Measurements from ENCODE around the gene HCFC1.

HCFC1 gene

GRCh38 chrX:153961292-153961691 lies 10.3 kb downstream of the HCFC1 start:
- no peak for DNase-seq (ENCODE audit: low read depth, low spot score)
- no peak for TF ChIP-seq CTCF (IDR thresholded peaks at IDR 0.05; ENCODE audit: insufficient read depth, low read length, missing control alignments)
- ChIA-PET POLR2A (no interaction called here), CTCF (interaction anchor here (1.0 to 9.0 kb wide), 3 partner anchors 10 to 16 kb away, joined by 4 to 99 read pairs (median 16); partner anchors contain the start of gene RENBP)
- no peak overlapping the region for H3K4me3 ChIP-seq (ENCODE audit: low read depth, low read length)

GRCh38 chrX:153960786-153961185 lies 10.8 kb downstream of the HCFC1 start:
- no peak for DNase-seq (ENCODE audit: low read depth, low spot score)
- H3K4me3 ChIP-seq (ENCODE audit: low read depth, low read length), result no peak overlapping the region
- ChIA-PET CTCF (interaction anchor here (2.4 to 9.0 kb wide), 2 partner anchors 10 to 14 kb away, joined by 16 to 99 read pairs; no protein-coding TSS in a partner anchor), POLR2A (no interaction called here)
- no peak for TF ChIP-seq CTCF (IDR thresholded peaks at IDR 0.05; ENCODE audit: insufficient read depth, low read length, missing control alignments)

GRCh38 chrX:153960077-153960476 lies 11.5 kb downstream of the HCFC1 start:
- no peak for TF ChIP-seq CTCF (IDR thresholded peaks at IDR 0.05; ENCODE audit: insufficient read depth, low read length, missing control alignments)

GRCh38 chrX:153959649-153960048 lies 12.0 kb downstream of the HCFC1 start:
- ChIA-PET POLR2A (no interaction called here), CTCF (interaction anchor here (1.2 kb wide), 1 partner anchor 13 kb away, joined by 3 read pairs; no protein-coding TSS in a partner anchor)

More at GRCh38 chrX:153960077-153960476, 11.5 kb downstream of the HCFC1 start:
- CTCF ChIA-PET, result interaction anchor here (1.2 kb wide), 1 partner anchor 13 kb away, joined by 3 read pairs; no protein-coding TSS in a partner anchor
- no peak overlapping the region for H3K4me3 ChIP-seq (ENCODE audit: low read depth, low read length)
- no peak for DNase-seq (ENCODE audit: low read depth, low spot score)
- POLR2A ChIA-PET, result no interaction called here

GRCh38 chrX:153958605-153959004 lies 13.0 kb downstream of the HCFC1 start:
- no peak for DNase-seq (ENCODE audit: low read depth, low spot score)
- TF ChIP-seq CTCF (IDR thresholded peaks at IDR 0.05; ENCODE audit: insufficient read depth, low read length, missing control alignments), result no peak
- no peak overlapping the region for H3K4me3 ChIP-seq (ENCODE audit: low read depth, low read length)
- ChIA-PET POLR2A (interaction anchor here (1.0 kb wide), 1 partner anchor 12 kb away, joined by 3 read pairs; no protein-coding TSS in a partner anchor), CTCF (interaction anchor here (0.9 to 1.5 kb wide), 3 partner anchors 9 to 12 kb away, joined by 3 to 4 read pairs (median 4); no protein-coding TSS in a partner anchor)

More at GRCh38 chrX:153959649-153960048, 12.0 kb downstream of the HCFC1 start:
- no peak for DNase-seq (ENCODE audit: low read depth, low spot score)
- no peak for TF ChIP-seq CTCF (IDR thresholded peaks at IDR 0.05; ENCODE audit: insufficient read depth, low read length, missing control alignments)
- H3K4me3 ChIP-seq (ENCODE audit: low read depth, low read length), result no peak overlapping the region

- H3K4me3 ChIP-seq (ENCODE audit: low read depth, low read length), result no peak overlapping the region
- no peak for TF ChIP-seq CTCF (IDR thresholded peaks at IDR 0.05; ENCODE audit: insufficient read depth, low read length, missing control alignments)
- CTCF ChIA-PET, result no interaction called here
- POLR2A ChIA-PET, result no interaction called here
- DNase-seq (ENCODE audit: low read depth, low spot score), result no peak
These were observed 14.4 kb downstream of the HCFC1 start for GRCh38 chrX:153957224-153957623.
